HCEC 1CT (cell line): ENCODE results near the gene NHLRC4.
"Not testable (repeated sequence)": the region's sequence is repeated elsewhere in the genome, so short reads cannot be mapped to it uniquely, and the experiment has no call there.

ENCODE experiments used
- DNase-seq: peaks from one replicate; pipeline ENCODE4 v3.0.0-alpha.2; 2017

Gene NHLRC4

GRCh38 chr16:586047-586644 is 19.3 kb downstream of the NHLRC4 start:
- DNase-seq, result no peak

GRCh38 chr16:586645-587590 is 20.1 kb downstream of the NHLRC4 start:
- DNase-seq, result no peak

- peak; percentile 33 for DNase-seq
These were observed 21.8 kb downstream of the NHLRC4 start for GRCh38 chr16:588639-588888.

- DNase-seq, result peak; percentile 89
These were observed 22.3 kb downstream of the NHLRC4 start for GRCh38 chr16:588889-589657.

- peak; percentile 96 for DNase-seq
These were observed 22.9 kb downstream of the NHLRC4 start, which contains the start of gene RAB40C for GRCh38 chr16:589658-590187. RAB40C (plus strand) TSS chr16:590066; CDS start chr16:590292, 226 bp downstream.

GRCh38 chr16:590188-590814 is 23.5 kb downstream of the NHLRC4 start:
- DNase-seq, result peak; percentile 44

- DNase-seq, result no peak
These were observed 24.0 kb downstream of the NHLRC4 start for GRCh38 chr16:590815-591200.

GRCh38 chr16:591231-591630 is 24.4 kb downstream of the NHLRC4 start:
- DNase-seq, result no peak

- no peak for DNase-seq
These were observed 25.2 kb downstream of the NHLRC4 start for GRCh38 chr16:591892-592517.

GRCh38 chr16:592518-593306 is 25.9 kb downstream of the NHLRC4 start:
- DNase-seq, result no peak

- no peak for DNase-seq
These were observed 26.6 kb downstream of the NHLRC4 start for GRCh38 chr16:593406-593805.

GRCh38 chr16:593807-594206 is 27.0 kb downstream of the NHLRC4 start:
- no peak for DNase-seq

- no peak for DNase-seq
These were observed 28.3 kb downstream of the NHLRC4 start for GRCh38 chr16:595094-595528.

- DNase-seq, result no peak
These were observed 29.3 kb downstream of the NHLRC4 start for GRCh38 chr16:595942-596735.

GRCh38 chr16:596736-597060 is 29.9 kb downstream of the NHLRC4 start:
- DNase-seq, result no peak

- not testable (repeated sequence) for DNase-seq
These were observed 30.9 kb downstream of the NHLRC4 start for GRCh38 chr16:597655-598054.

GRCh38 chr16:598823-599739 is 32.3 kb downstream of the NHLRC4 start:
- no peak for DNase-seq

GRCh38 chr16:600781-601180 is 34.0 kb downstream of the NHLRC4 start:
- DNase-seq, result peak; percentile 13

GRCh38 chr16:603933-604332 is 37.1 kb downstream of the NHLRC4 start:
- no peak for DNase-seq
